ENCODE measurements around the gene ICAM4. TPM values are rescaled to one million over a fixed set of nuclear protein-coding genes. Genes with fewer than 3 reads are reported as not detected.
A peak's percentile ranks its signal among the peaks of the same experiment; 100 is the strongest.

Gene ICAM4
- total and polyA plus RNA-seq, 9 of the 15 experiments (the other 6 are each of a cell fraction or from before 2014, with no cell fraction given) = 14.1 to 86.1 (median 29.6) TPM

GRCh38 chr19:10299545-10300458, 13.0 kb downstream of the ICAM4 start (continued):
- TF ChIP-seq PKNOX1 (IDR thresholded peaks at IDR 0.05) = peak; percentile 59; the same call in 1 of the 2 replicates
- TF ChIP-seq RBM39 (optimal IDR thresholded peaks at IDR 0.05; ENCODE audit: low read depth, low read length) = no peak
- peak; percentile 85 for TF ChIP-seq RBFOX2 (IDR thresholded peaks at IDR 0.05; ENCODE audit: low read depth, low read length)
- peak; percentile 92 for TF ChIP-seq TFAP4 (CRISPR knock-in tag; IDR thresholded peaks at IDR 0.05; ENCODE audit: borderline replicate concordance)
- peak; percentile 40; the same call in 1 of the 2 replicates for TF ChIP-seq RB1 (IDR thresholded peaks at IDR 0.05; ENCODE audit: low read depth)
- TF ChIP-seq CCNT2 (IDR thresholded peaks at IDR 0.05; ENCODE audit: borderline replicate concordance, extremely low read depth, insufficient read length, low read depth, low read length) = peak; percentile 88
- TF ChIP-seq ZNF354B (CRISPR knock-in tag; IDR thresholded peaks at IDR 0.05) = no peak
- peak; percentile 71 for TF ChIP-seq PHB2 (IDR thresholded peaks at IDR 0.05; ENCODE audit: low read depth)
- no peak for TF ChIP-seq POLR3G (IDR thresholded peaks at IDR 0.05; ENCODE audit: extremely low read depth, insufficient read length, insufficient replicate concordance)
- peak; percentile 60; the same call in 1 of the 2 replicates for TF ChIP-seq MAX (CRISPR knock-in tag; IDR thresholded peaks at IDR 0.05)
- TF ChIP-seq ARID1B (IDR thresholded peaks at IDR 0.05) = peak; percentile 98
- 0 out of 4 replicates have a peak, but pooled peaks of 1 of the 2 experiments have one; percentile 6 for TF ChIP-seq NONO (IDR thresholded peaks at IDR 0.05; ENCODE audit: low read depth in 2 of 2, low read length in 1 of 2)
- TF ChIP-seq PML (IDR thresholded peaks at IDR 0.05; ENCODE audit: low read length) = peak; percentile 61; the same call in 1 of the 2 replicates
- 0 out of 2 replicates have a peak, but pooled peaks have one; percentile 56 for TF ChIP-seq HDGF (IDR thresholded peaks at IDR 0.05)
- TF ChIP-seq HEY1 (CRISPR knock-in tag; IDR thresholded peaks at IDR 0.05; ENCODE audit: borderline replicate concordance) = no peak
- peak; percentile 91 for TF ChIP-seq NCOR1 (IDR thresholded peaks at IDR 0.05)
- peak; percentile 73 for TF ChIP-seq NCOA1 (IDR thresholded peaks at IDR 0.05; ENCODE audit: low read depth)
- no peak for TF ChIP-seq SLC30A9 (CRISPR knock-in tag; IDR thresholded peaks at IDR 0.05)
- TF ChIP-seq ZNF449 (CRISPR knock-in tag; IDR thresholded peaks at IDR 0.05) = peak; percentile 52; the same call in 1 of the 2 replicates
- peak; percentile 92 for TF ChIP-seq MTA3 (IDR thresholded peaks at IDR 0.05; ENCODE audit: borderline replicate concordance)
- TF ChIP-seq TBL1XR1 (IDR thresholded peaks at IDR 0.05; ENCODE audit: low read length in 2 of 2) = peak in 1 of 2 experiments; percentile 53; a peak in 1 of 4 replicates
- TF ChIP-seq ZFP36 (IDR thresholded peaks at IDR 0.05; ENCODE audit: low read depth, low read length, partially characterized antibody) = no peak
- no peak for TF ChIP-seq HMGXB4 (CRISPR knock-in tag; IDR thresholded peaks at IDR 0.05)
